Mesothelial cell of epicardium (in vitro differentiated cells): ENCODE data around the gene JPH2. TPM values are rescaled to one million over a fixed set of nuclear protein-coding genes. Genes with fewer than 3 reads are reported as not detected.

Experiments
- DNase-seq, 2 experiments: peaks; one replicate each; pipeline ENCODE4 v3.0.0; 2021; ENCODE audit warnings: low spot score in 2 of 2; ENCODE audit not compliant: unreplicated experiment in 2 of 2
- H3K27ac Mint-ChIP-seq: 2 replicates; pipeline ENCODE4 v1.8.0; 2021; ENCODE audit warnings: mixed read lengths
- H3K27me3 Mint-ChIP-seq: 2 replicates; pipeline ENCODE4 v1.8.0; 2021; ENCODE audit warnings: low read depth, mixed read lengths
- H3K36me3 Mint-ChIP-seq: 2 replicates; pipeline ENCODE4 v1.8.0; 2021; ENCODE audit warnings: mixed read lengths
- H3K4me1 Mint-ChIP-seq: 2 replicates; pipeline ENCODE4 v1.8.0; 2021; ENCODE audit warnings: mixed read lengths
- H3K4me3 Mint-ChIP-seq: 2 replicates; pipeline ENCODE4 v1.8.0; 2021; ENCODE audit warnings: mild to moderate bottlenecking, moderate library complexity, mixed read lengths
- H3K9me3 Mint-ChIP-seq: 2 replicates; pipeline ENCODE4 v1.8.0; 2021; ENCODE audit warnings: mixed read lengths
- CTCF ChIP-seq: fragments of 200-600 bp; sonication (generic); IDR thresholded peaks from one replicate; pipeline ENCODE4 v1.5.0; 2021; ENCODE audit warnings: antibody characterized with exemption; ENCODE audit not compliant: unreplicated experiment
- total RNA-seq: library from RNA; stranded (reverse); gene quantifications from 3 replicates; pipeline ENCODE4 v1.2.1, GENCODE V29; 2021

JPH2 gene
- total RNA-seq, 1 donor from 2014 or later: 3.5 TPM

GRCh38 chr20:44113618-44114376 is 73.2 kb downstream of the JPH2 start:
- no peak overlapping the region for H3K27ac Mint-ChIP-seq
- no peak overlapping the region for H3K4me3 Mint-ChIP-seq
- no peaks in the 10 kb centered on the region for H3K27me3 Mint-ChIP-seq
- peaks cover 12% of the 10 kb centered on the region for H3K4me1 Mint-ChIP-seq
- H3K9me3 Mint-ChIP-seq: no peaks in the 10 kb centered on the region
- H3K36me3 Mint-ChIP-seq: no peaks in the 10 kb centered on the region
- no peak for TF ChIP-seq CTCF
- DNase-seq: no peak

DNA sequence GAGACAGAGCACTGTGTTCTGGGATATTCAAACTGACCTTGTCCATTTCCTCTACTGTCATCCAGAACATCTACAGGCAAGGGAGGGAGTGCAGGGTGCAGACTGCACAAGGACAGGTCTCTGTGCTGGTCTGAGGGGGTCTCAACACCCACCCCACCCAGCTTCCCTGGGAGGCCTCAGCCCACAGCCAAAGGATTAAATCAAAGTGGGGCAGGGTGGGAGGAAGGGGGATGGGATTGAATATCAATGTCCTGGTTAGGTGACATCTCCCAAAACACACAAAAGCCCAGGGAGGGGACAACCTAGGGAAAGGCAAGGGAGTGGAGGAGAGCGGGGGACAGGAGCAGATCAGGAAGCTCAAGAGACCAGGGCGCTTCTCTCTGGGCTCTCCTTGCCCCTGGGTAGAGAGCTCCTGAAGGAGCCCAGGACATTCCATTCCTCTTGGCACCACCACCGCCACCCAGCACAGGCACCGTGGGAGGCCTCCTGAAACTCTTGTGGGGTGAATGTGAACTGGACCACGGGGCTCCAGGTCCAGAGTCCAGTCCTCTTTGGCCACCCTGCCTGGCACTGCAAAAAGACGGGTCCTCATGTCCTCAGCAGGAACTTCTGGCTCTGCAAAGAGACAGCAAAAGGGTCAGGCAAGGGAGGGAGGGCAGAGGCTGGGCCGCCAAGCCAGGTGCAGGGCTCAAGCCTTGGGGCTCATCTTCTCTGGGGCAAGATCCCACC is 73.9 kb downstream of the JPH2 start:
- no peak overlapping the region for H3K27ac Mint-ChIP-seq
- H3K9me3 Mint-ChIP-seq: peaks cover 3% of the 10 kb centered on the region
- peaks cover 12% of the 10 kb centered on the region for H3K4me1 Mint-ChIP-seq

GRCh38 chr20:44112456-44112855 is 74.5 kb downstream of the JPH2 start:
- H3K36me3 Mint-ChIP-seq: no peaks in the 10 kb centered on the region
- peaks cover 2% of the 10 kb centered on the region for H3K27me3 Mint-ChIP-seq
- no peak overlapping the region for H3K4me3 Mint-ChIP-seq
- peaks cover 12% of the 10 kb centered on the region for H3K4me1 Mint-ChIP-seq
- no peak for TF ChIP-seq CTCF
- no peak for DNase-seq
- H3K9me3 Mint-ChIP-seq: peaks cover 9% of the 10 kb centered on the region
- no peak overlapping the region for H3K27ac Mint-ChIP-seq

More for the DNA sequence above, 73.9 kb downstream of the JPH2 start:
- no peak for TF ChIP-seq CTCF
- DNase-seq: no peak
- no peaks in the 10 kb centered on the region for H3K27me3 Mint-ChIP-seq
- no peak overlapping the region for H3K4me3 Mint-ChIP-seq
- no peaks in the 10 kb centered on the region for H3K36me3 Mint-ChIP-seq

GRCh38 chr20:44111712-44112335 is 75.2 kb downstream of the JPH2 start:
- peaks cover 12% of the 10 kb centered on the region for H3K9me3 Mint-ChIP-seq
- H3K27me3 Mint-ChIP-seq: peaks cover 8% of the 10 kb centered on the region
- peak in 1 of 2 experiments; percentile 39 for DNase-seq
- H3K36me3 Mint-ChIP-seq: no peaks in the 10 kb centered on the region
- H3K27ac Mint-ChIP-seq: no peak overlapping the region
- no peak for TF ChIP-seq CTCF
- H3K4me3 Mint-ChIP-seq: no peak overlapping the region
- H3K4me1 Mint-ChIP-seq: peaks cover 12% of the 10 kb centered on the region

DNA sequence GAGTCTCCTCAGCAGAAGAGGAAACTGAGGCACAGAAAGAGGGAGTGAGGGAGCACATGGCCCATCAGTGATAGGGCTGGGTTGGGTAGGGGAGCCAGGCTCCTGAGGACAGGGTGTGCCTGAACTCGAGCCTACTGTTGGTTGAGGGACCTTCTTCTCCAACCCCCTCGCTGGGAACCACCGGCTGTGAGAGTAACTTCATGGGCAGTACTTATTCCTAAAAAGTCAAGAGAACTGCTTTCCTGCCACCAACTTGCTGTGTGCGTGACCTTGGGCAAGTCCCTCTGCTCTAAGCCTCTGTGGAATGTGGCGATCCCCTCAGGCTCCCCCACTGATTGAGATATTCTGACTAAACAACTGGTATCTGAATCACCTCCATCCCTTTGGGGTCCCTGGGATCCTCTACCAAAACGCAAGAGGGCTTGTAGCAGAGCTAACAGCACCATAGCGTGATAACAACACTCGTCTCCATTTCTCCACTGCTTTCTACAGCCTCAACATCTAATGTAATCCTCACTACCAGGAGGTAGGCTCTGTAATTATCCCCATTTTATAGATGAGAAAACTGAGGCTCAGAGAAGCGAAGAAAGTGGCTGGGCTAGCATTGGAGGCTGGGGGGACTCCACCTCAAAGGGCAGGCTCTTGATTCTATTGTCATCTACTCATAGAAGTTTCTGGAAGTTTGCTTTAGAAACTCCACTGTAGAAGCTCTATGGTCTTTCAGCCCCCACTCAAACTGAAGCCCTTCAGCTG is 76.0 kb downstream of the JPH2 start:
- no peak for TF ChIP-seq CTCF
- Mint-ChIP-seq H3K36me3 (no peaks in the 10 kb centered on the region), H3K9me3 (peaks cover 12% of the 10 kb centered on the region), H3K27me3 (peaks cover 13% of the 10 kb centered on the region), H3K27ac (no peak overlapping the region), H3K4me1 (peaks cover 10% of the 10 kb centered on the region), H3K4me3 (no peak overlapping the region)
- no peak for DNase-seq
